H9 (cell line): ENCODE measurements around the gene KLHL18. TPM values are rescaled to one million over a fixed set of nuclear protein-coding genes. Genes with fewer than 3 reads are reported as not detected.

Experiments used
- DNase-seq: peaks from one replicate; pipeline ENCODE4 v3.0.0-alpha.2; 2017
- H2AFZ ChIP-seq: one replicate; pipeline ENCODE4 v1.6.1; 2013; ENCODE audit warnings: mild to moderate bottlenecking, low read length, control low read depth, moderate library complexity
- H2AK5ac ChIP-seq: 2 replicates; pipeline ENCODE4 v1.6.1; 2013; ENCODE audit warnings: low read length, control low read depth, mixed read lengths; ENCODE audit not compliant: insufficient read length
- H2BK120ac ChIP-seq: one replicate; pipeline ENCODE4 v1.6.1; 2013; ENCODE audit warnings: low read depth, mild to moderate bottlenecking, low read length, control low read depth, inconsistent platforms; ENCODE audit not compliant: poor library complexity, severe bottlenecking
- H2BK12ac ChIP-seq: 2 replicates; pipeline ENCODE4 v1.6.1; 2013; ENCODE audit warnings: low read length, control low read depth, mixed read lengths, low read depth; ENCODE audit not compliant: insufficient read length
- H2BK15ac ChIP-seq: 2 replicates; pipeline ENCODE4 v1.6.1; 2013; ENCODE audit warnings: low read depth, low read length, control low read depth
- H2BK20ac ChIP-seq: one replicate; pipeline ENCODE4 v1.6.1; 2013; ENCODE audit warnings: low read depth, mild to moderate bottlenecking, low read length, control low read depth, inconsistent platforms; ENCODE audit not compliant: poor library complexity, severe bottlenecking
- H2BK5ac ChIP-seq: 2 replicates; pipeline ENCODE4 v1.6.1; 2013; ENCODE audit warnings: low read length, control low read depth, mixed read lengths; ENCODE audit not compliant: insufficient read length
- H3K14ac ChIP-seq: 2 replicates; pipeline ENCODE4 v1.6.1; 2013; ENCODE audit warnings: low read length, control low read depth; ENCODE audit not compliant: insufficient read depth
- H3K18ac ChIP-seq: 2 replicates; pipeline ENCODE4 v1.6.1; 2013; ENCODE audit warnings: low read depth, mild to moderate bottlenecking, mixed read lengths, low read length, control low read depth; ENCODE audit not compliant: insufficient read length
- H3K23ac ChIP-seq: 2 replicates; pipeline ENCODE4 v1.6.1; 2013; ENCODE audit warnings: low read length, control low read depth, mixed read lengths, low read depth; ENCODE audit not compliant: insufficient read length
- H3K23me2 ChIP-seq: 2 replicates; pipeline ENCODE4 v1.6.1; 2013; ENCODE audit warnings: low read depth, mild to moderate bottlenecking, mixed read lengths, low read length, control low read depth; ENCODE audit not compliant: insufficient read length, poor library complexity, severe bottlenecking
- H3K27ac ChIP-seq: 2 replicates; pipeline ENCODE4 v1.5.1; 2013; ENCODE audit warnings: low read length, control low read depth, mixed read lengths, low read depth; ENCODE audit not compliant: insufficient read length
- H3K27me3 ChIP-seq: 2 replicates; pipeline ENCODE4 v1.6.1; 2013; ENCODE audit warnings: low read length, control low read depth, inconsistent platforms; ENCODE audit not compliant: insufficient read depth
- H3K4ac ChIP-seq: 2 replicates; pipeline ENCODE4 v1.6.1; 2013; ENCODE audit warnings: low read depth, mild to moderate bottlenecking, control low read depth, inconsistent platforms, low read length, moderate library complexity
- H3K4me1 ChIP-seq: 2 replicates; pipeline ENCODE4 v1.6.1; 2013; ENCODE audit warnings: low read length, control low read depth, inconsistent platforms; ENCODE audit not compliant: insufficient read depth
- H3K4me2 ChIP-seq: 2 replicates; pipeline ENCODE4 v1.6.1; 2013; ENCODE audit warnings: low read length, control low read depth, mixed read lengths; ENCODE audit not compliant: insufficient read length, insufficient read depth
- H3K56ac ChIP-seq: 2 replicates; pipeline ENCODE4 v1.6.1; 2013; ENCODE audit warnings: low read depth, mild to moderate bottlenecking, mixed read lengths, low read length, control low read depth; ENCODE audit not compliant: insufficient read length
- H3K79me1 ChIP-seq: 2 replicates; pipeline ENCODE4 v1.6.1; 2013; ENCODE audit warnings: low read depth, mild to moderate bottlenecking, moderate library complexity, low read length, control low read depth, inconsistent platforms; ENCODE audit not compliant: insufficient read depth, poor library complexity, severe bottlenecking
- H3K79me2 ChIP-seq: 2 replicates; pipeline ENCODE4 v1.6.1; 2013; ENCODE audit warnings: low read length, control low read depth, inconsistent platforms; ENCODE audit not compliant: insufficient read depth
- H3K9ac ChIP-seq: 2 replicates; pipeline ENCODE4 v1.6.1; 2013; ENCODE audit warnings: low read length, control low read depth, mixed read lengths; ENCODE audit not compliant: insufficient read length; ENCODE audit errors: extremely low read depth
- H3K9me3 ChIP-seq: one replicate; pipeline ENCODE4 v1.6.1; 2013; ENCODE audit warnings: low read depth, low read length, inconsistent platforms; ENCODE audit not compliant: control insufficient read depth
- H3T11ph ChIP-seq: one replicate; pipeline ENCODE4 v1.6.1; 2013; ENCODE audit warnings: mild to moderate bottlenecking, low read length, control low read depth, inconsistent platforms
- H4K20me1 ChIP-seq: one replicate; pipeline ENCODE4 v1.6.1; 2013; ENCODE audit not compliant: control insufficient read depth, insufficient read length, insufficient read depth
- H4K5ac ChIP-seq: 2 replicates; pipeline ENCODE4 v1.6.1; 2013; ENCODE audit warnings: low read depth, mild to moderate bottlenecking, mixed read lengths, low read length, control low read depth; ENCODE audit not compliant: insufficient read length
- H4K8ac ChIP-seq: replicated peaks from 2 replicates; pipeline ENCODE4 v1.6.1; 2013; ENCODE audit warnings: low read length, control low read depth, mixed read lengths, low read depth; ENCODE audit not compliant: insufficient read length
- H4K91ac ChIP-seq: 2 replicates; pipeline ENCODE4 v1.6.1; 2013; ENCODE audit warnings: low read depth, mild to moderate bottlenecking, moderate library complexity, mixed read lengths, low read length, control low read depth; ENCODE audit not compliant: insufficient read length
- H3K27ac Mint-ChIP-seq, 3 experiments: 2 replicates in 2 of 3; 3 replicates in 1 of 3; pipeline ENCODE4 v1.8.0; 2020 to 2021; ENCODE audit warnings: mixed read lengths in 3 of 3, mild to moderate bottlenecking in 1 of 3, moderate library complexity in 1 of 3
- H3K27me3 Mint-ChIP-seq: 2 replicates; pipeline ENCODE4 v1.8.0; 2021; ENCODE audit warnings: low read depth, mild to moderate bottlenecking, moderate library complexity, mixed read lengths
- H3K36me3 Mint-ChIP-seq, 3 experiments: 2 replicates in 2 of 3; 3 replicates in 1 of 3; pipeline ENCODE4 v1.8.0; 2020 to 2021; ENCODE audit warnings: low read depth in 3 of 3, mixed read lengths in 3 of 3; ENCODE audit not compliant: insufficient read depth in 1 of 3
- H3K4me1 Mint-ChIP-seq, 2 experiments: 2 replicates each; pipeline ENCODE4 v1.8.0; 2020; ENCODE audit warnings: mixed read lengths in 2 of 2
- H3K4me3 Mint-ChIP-seq, 2 experiments: 2 replicates in 1 of 2; 3 replicates in 1 of 2; pipeline ENCODE4 v1.8.0; 2020 to 2021; ENCODE audit warnings: mild to moderate bottlenecking in 2 of 2, mixed read lengths in 2 of 2, moderate library complexity in 1 of 2
- H3K9me3 Mint-ChIP-seq, 2 experiments: 2 replicates in 1 of 2; 3 replicates in 1 of 2; pipeline ENCODE4 v1.8.0; 2020; ENCODE audit warnings: mild to moderate bottlenecking in 2 of 2, mixed read lengths in 2 of 2, moderate library complexity in 1 of 2
- WGBS: extraction: QIAGEN DNeasy Blood & Tissue Kit; methylation state at CpG from one replicate; pipeline ENCODE4 v1.1.7; 2013; ENCODE audit warnings: missing lambda C conversion rate, low lambda C conversion rate, mixed read lengths; ENCODE audit not compliant: insufficient read length; ENCODE audit errors: extremely low coverage; 5-methylcytosine and 5-hydroxymethylcytosine counted together
- total RNA-seq: library from RNA; stranded (reverse); gene quantifications from 2 replicates; pipeline ENCODE4 v1.2.1, GENCODE V29; 2021
- TF ChIP-seq, protein P1 (sequence below): fragments of 200-600 bp; sonication (generic); conservative IDR thresholded peaks from 3 replicates; pipeline ENCODE4 v1.8.0; 2021; ENCODE audit warnings: antibody characterized with exemption, mild to moderate bottlenecking

KLHL18 gene
- total RNA-seq, 1 experiment from 2014 or later: 55.3 TPM

DNA sequence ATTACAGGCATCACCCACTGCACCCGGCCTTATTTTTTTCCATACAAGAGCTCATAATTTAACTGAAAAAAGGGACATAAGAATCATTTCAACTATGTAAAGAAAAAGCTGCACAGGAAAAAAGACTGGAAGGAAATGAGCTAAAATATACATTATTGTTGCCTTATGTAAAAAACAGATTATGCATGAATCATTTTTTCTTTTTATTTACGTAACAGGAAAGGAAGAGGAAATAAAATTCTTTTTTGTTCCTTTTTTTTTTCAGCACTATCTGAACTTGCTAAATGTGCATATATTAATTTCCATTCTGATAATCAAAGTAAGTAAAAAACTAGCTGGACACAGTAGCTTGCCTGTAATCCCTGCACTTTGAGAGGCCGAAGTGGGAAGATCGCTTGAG is 12.2 kb upstream of the KLHL18 start:
- Histone ChIP-seq H2BK12ac (no peak overlapping the region), H2BK120ac (no peak overlapping the region), H3K18ac (no peak overlapping the region), H3K4me2 (no peak overlapping the region), H3K27me3 (no peaks in the 10 kb centered on the region), H3K4ac (no peak overlapping the region), H3K56ac (no peak overlapping the region), H2AK5ac (no peak overlapping the region), H3K9ac (no peak overlapping the region), H3K79me1 (no peaks in the 10 kb centered on the region), H2BK20ac (no peak overlapping the region), H4K5ac (no peak overlapping the region), H3K14ac (no peak overlapping the region), H2BK5ac (no peak overlapping the region), H2BK15ac (no peak overlapping the region), H3K23me2 (no peaks in the 10 kb centered on the region), H4K20me1 (no peaks in the 10 kb centered on the region), H3K23ac (no peak overlapping the region), H3K79me2 (no peaks in the 10 kb centered on the region), H3K4me1 (no peaks in the 10 kb centered on the region), H3T11ph (no peak overlapping the region), H2AFZ (no peak overlapping the region), H3K27ac (no peak overlapping the region), H4K8ac (no peak overlapping the region), H4K91ac (no peak overlapping the region), H3K9me3 (no peaks in the 10 kb centered on the region)
- H3K36me3 Mint-ChIP-seq: no peaks in the 10 kb centered on the region
- no peak overlapping the region for H3K4me3 Mint-ChIP-seq
- no peak for DNase-seq
- peaks cover 0 to 6% of the 10 kb centered on the region in 2 experiments; a peak in 2 of 4 replicates for H3K4me1 Mint-ChIP-seq
- TF ChIP-seq, protein P1, sequence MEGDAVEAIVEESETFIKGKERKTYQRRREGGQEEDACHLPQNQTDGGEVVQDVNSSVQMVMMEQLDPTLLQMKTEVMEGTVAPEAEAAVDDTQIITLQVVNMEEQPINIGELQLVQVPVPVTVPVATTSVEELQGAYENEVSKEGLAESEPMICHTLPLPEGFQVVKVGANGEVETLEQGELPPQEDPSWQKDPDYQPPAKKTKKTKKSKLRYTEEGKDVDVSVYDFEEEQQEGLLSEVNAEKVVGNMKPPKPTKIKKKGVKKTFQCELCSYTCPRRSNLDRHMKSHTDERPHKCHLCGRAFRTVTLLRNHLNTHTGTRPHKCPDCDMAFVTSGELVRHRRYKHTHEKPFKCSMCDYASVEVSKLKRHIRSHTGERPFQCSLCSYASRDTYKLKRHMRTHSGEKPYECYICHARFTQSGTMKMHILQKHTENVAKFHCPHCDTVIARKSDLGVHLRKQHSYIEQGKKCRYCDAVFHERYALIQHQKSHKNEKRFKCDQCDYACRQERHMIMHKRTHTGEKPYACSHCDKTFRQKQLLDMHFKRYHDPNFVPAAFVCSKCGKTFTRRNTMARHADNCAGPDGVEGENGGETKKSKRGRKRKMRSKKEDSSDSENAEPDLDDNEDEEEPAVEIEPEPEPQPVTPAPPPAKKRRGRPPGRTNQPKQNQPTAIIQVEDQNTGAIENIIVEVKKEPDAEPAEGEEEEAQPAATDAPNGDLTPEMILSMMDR: no peak
- H3K27ac Mint-ChIP-seq: no peak overlapping the region
- no peaks in the 10 kb centered on the region for H3K9me3 Mint-ChIP-seq
- no CpG with 5 or more reads among the region's 4 CpGs for WGBS
- no peaks in the 10 kb centered on the region for H3K27me3 Mint-ChIP-seq
